GM23248 (cell line): ENCODE results near the gene APEH.

Experiments
- EZH2 ChIP-seq: fragments of 200-600 bp; sonication (generic); IDR thresholded peaks from 2 replicates; pipeline ENCODE4 v1.6.1; 2018; ENCODE audit warnings: antibody characterized with exemption, mild to moderate bottlenecking; ENCODE audit not compliant: insufficient read depth, poor library complexity, severe bottlenecking
- EZH2phosphoT487 ChIP-seq: fragments of 200-600 bp; sonication (generic); IDR thresholded peaks from 2 replicates; pipeline ENCODE4 v1.6.1; 2018; ENCODE audit warnings: antibody characterized with exemption, moderate library complexity, mild to moderate bottlenecking, low read depth; ENCODE audit not compliant: insufficient read depth

DNA sequence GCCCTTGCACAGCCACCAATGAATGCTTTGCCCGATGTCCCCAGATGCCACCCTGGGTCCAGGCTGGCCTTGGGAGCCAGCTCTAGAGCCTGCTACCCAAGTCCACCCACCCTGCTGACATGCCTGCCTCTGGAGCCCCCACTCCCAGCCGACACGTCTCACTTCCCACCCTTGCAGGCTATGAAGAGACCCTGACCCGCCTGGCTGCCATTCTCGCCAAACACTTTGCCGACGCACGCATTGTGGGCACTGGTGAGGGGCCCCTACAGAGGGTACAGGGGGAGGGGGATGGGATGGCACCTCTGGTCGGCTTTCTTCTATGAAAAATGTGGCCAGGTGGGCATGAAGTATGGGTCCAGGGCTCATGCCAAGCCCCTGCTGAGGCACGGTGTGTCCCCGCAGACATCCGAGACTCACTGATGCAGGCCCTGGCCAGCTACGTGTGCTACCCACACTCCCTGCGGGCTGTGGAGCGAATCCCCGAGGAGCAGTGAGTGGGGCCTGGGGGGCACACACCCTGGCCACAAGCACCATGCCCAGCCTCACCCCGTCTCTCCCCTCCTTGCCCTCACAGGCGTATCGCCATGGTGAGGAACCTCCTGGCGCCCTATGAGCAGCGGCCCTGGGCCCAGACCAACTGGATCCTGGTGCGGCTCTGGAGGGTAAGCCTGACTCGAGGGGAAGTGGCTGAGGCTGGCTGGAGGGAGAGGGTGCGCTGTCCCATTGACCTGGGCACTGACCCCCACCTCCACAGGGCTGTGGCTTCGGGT is 39.4 kb downstream of the APEH start:
- TF ChIP-seq EZH2phosphoT487 (no peak), EZH2 (no peak)
